SK-N-SH (cell line): ENCODE measurements around the gene NAPB. TPM values are rescaled to one million over a fixed set of nuclear protein-coding genes. Genes with fewer than 3 reads are reported as not detected.

ENCODE experiments used
- CTCF ChIA-PET: fragments of 300-600, 350-600 bp; formaldehyde crosslinking; extraction: SDS; loops from one replicate; lab custom pipeline; 2021; lab: Yijun Ruan, JAX
- POLR2A ChIA-PET: fragments of 350-600 bp; sonication (Branson Sonifier 250); formaldehyde crosslinking; extraction: SDS; loops from one replicate; lab custom pipeline; 2020; ENCODE audit warnings: antibody characterized with exemption, inconsistent platforms; lab: Yijun Ruan, JAX
- DNase-seq: peaks from one replicate; pipeline ENCODE4 v3.0.0; 2012
- H2AFZ ChIP-seq: fragments of 200-600 bp; sonication (generic); 2 replicates; pipeline ENCODE4 v1.8.1; 2016; ENCODE audit warnings: antibody characterized with exemption, mild to moderate bottlenecking, low read depth
- H3F3A ChIP-seq: fragments of 200-600 bp; sonication (generic); replicated peaks from 2 replicates; pipeline ENCODE3; 2016; ENCODE audit warnings: antibody characterized with exemption, mild to moderate bottlenecking; ENCODE audit not compliant: insufficient read depth
- H3K27ac ChIP-seq, 2 experiments: fragments of 200-500 bp in 1 of 2; fragments of 200-600 bp in 1 of 2; sonication (Bioruptor generic) in 1 of 2; sonication (generic), shearing (Covaris generic) in 1 of 2; 2 replicates each; pipeline versions ENCODE4 v1.5.1 to v1.6.1; 2014 to 2016; ENCODE audit warnings: low read depth in 2 of 2, inconsistent platforms in 1 of 2, low read length in 1 of 2, mild to moderate bottlenecking in 1 of 2, mixed read lengths in 1 of 2
- H3K27me3 ChIP-seq: fragments of 200-600 bp; sonication (generic), shearing (Covaris generic); 2 replicates; pipeline ENCODE4 v1.6.1; 2016; ENCODE audit warnings: mixed run types; ENCODE audit not compliant: insufficient read depth
- H3K36me3 ChIP-seq, 2 experiments: fragments of 200-500 bp in 1 of 2; fragments of 200-600 bp in 1 of 2; sonication (Bioruptor generic) in 1 of 2; sonication (generic) in 1 of 2; replicated peaks in 1 of 2; 2 replicates each; pipeline versions ENCODE3 to v1.5.1; 2014 to 2016; ENCODE audit warnings: low read length in 1 of 2, mild to moderate bottlenecking in 1 of 2; ENCODE audit not compliant: insufficient read depth in 2 of 2, control insufficient read depth in 1 of 2
- H3K4me1 ChIP-seq, 2 experiments: fragments of 200-500 bp in 1 of 2; fragments of 200-600 bp in 1 of 2; sonication (Bioruptor generic) in 1 of 2; sonication (generic), shearing (Covaris generic) in 1 of 2; 2 replicates each; pipeline versions ENCODE4 v1.5.1 to v1.6.1; 2014 to 2016; ENCODE audit warnings: low read depth in 1 of 2, low read length in 1 of 2, mixed run types in 1 of 2; ENCODE audit not compliant: insufficient read depth in 2 of 2, control insufficient read depth in 1 of 2
- H3K4me2 ChIP-seq: fragments of 200-600 bp; sonication (generic), shearing (Covaris generic); 2 replicates; pipeline ENCODE4 v1.6.1; 2017; ENCODE audit warnings: mixed run types
- H3K4me3 ChIP-seq, 2 experiments: fragments of 200-500 bp in 1 of 2; fragments of 200-600 bp in 1 of 2; sonication (Bioruptor generic) in 1 of 2; sonication (generic), shearing (Covaris generic) in 1 of 2; 2 replicates each; pipeline versions ENCODE4 v1.5.1 to v1.8.1; 2014 to 2016; ENCODE audit warnings: low read depth in 2 of 2, inconsistent platforms in 1 of 2, low read length in 1 of 2, mild to moderate bottlenecking in 1 of 2, mixed read lengths in 1 of 2, moderate library complexity in 1 of 2
- H3K79me2 ChIP-seq: fragments of 200-600 bp; sonication (generic); 2 replicates; pipeline ENCODE4 v1.8.1; 2017; ENCODE audit warnings: mild to moderate bottlenecking; ENCODE audit not compliant: insufficient read depth
- H3K9ac ChIP-seq: fragments of 200-600 bp; sonication (generic); 2 replicates; pipeline ENCODE4 v1.6.1; 2017; ENCODE audit warnings: mixed run types
- H3K9me2 ChIP-seq: fragments of 200-600 bp; sonication (generic); 2 replicates; pipeline ENCODE4 v1.6.1; 2017; ENCODE audit warnings: mixed run types
- H3K9me3 ChIP-seq: fragments of 200-600 bp; sonication (generic); 2 replicates; pipeline ENCODE4 v1.6.1; 2017; ENCODE audit warnings: mixed run types, mild to moderate bottlenecking, moderate library complexity
- H4K20me1 ChIP-seq: fragments of 200-600 bp; sonication (generic); 2 replicates; pipeline ENCODE4 v1.6.1; 2017; ENCODE audit warnings: mild to moderate bottlenecking, mixed run types; ENCODE audit not compliant: insufficient read depth
- CHD2 ChIP-seq: fragments of 150-350 bp; IDR thresholded peaks from 2 replicates; pipeline ENCODE4 v1.6.1; 2018; ENCODE audit warnings: low read length; ENCODE audit not compliant: partially characterized antibody
- JUND ChIP-seq: IDR thresholded peaks from 2 replicates; pipeline ENCODE4 v1.4.0; 2012
- MXI1 ChIP-seq: IDR thresholded peaks from 2 replicates; pipeline ENCODE4 v1.6.1; 2012; ENCODE audit warnings: mild to moderate bottlenecking, low read depth, low read length, improper control_type of control experiment
- WGBS: methylation state at CpG from one replicate; pipeline ENCODE4 v1.1.6; 2017; ENCODE audit warnings: low lambda C conversion rate; 5-methylcytosine and 5-hydroxymethylcytosine counted together
- polyA plus RNA-seq, 3 experiments: library from polyadenylated mRNA; depleted of rRNA; stranded (reverse); fragments of >200 nt; gene quantifications; 2 replicates each; pipeline ENCODE4 v1.2.3, GENCODE V29; 2012
- TF ChIP-seq, protein P1 (sequence below): fragments of 150-350 bp; IDR thresholded peaks from 2 replicates; pipeline ENCODE4 v1.6.1; 2017; ENCODE audit warnings: antibody characterized with exemption, low read length, low read depth, borderline replicate concordance
- TF ChIP-seq, protein P2 (sequence below): IDR thresholded peaks from 2 replicates; pipeline ENCODE4 v1.4.0; 2012; ENCODE audit warnings: low read depth, borderline replicate concordance
- TF ChIP-seq, protein P3 (sequence below): IDR thresholded peaks from 2 replicates; pipeline ENCODE4 v1.4.0; 2012; ENCODE audit warnings: low read depth

NAPB gene
- polyA plus RNA-seq, 1 of the 3 experiments (the other 2 are of a cell fraction): 3.0 TPM

DNA sequence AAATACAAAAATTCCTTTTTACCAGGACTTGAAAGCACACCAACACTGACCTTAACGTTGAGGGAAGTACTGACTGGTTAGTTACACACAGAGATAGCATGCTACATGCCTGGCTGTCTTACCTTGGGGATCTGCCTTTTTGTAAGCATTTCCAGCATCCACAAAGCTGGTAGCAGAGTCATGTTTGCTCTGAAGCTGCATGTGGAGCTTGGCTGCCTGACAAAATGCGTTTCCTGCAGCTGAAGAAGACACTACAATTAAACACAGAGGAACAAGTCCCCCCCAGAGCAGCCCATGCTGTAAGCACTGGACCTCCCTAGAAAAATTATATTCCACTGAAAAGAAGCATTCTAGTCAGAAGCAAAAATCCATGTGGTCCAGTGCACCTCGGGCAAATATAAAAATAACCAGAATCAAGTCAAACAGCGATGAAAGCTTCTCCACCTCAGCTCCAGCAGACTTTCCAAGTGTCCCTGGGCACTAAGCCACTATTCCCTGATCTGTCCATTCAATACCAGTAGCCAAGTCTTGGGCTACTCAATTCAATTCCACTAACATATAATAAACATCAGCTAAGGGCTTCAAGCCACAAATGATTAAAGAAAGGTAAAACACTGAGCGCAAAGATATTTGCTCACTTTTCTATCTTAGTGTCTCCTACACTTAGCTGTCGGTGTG, 24.2 kb downstream of the NAPB start:
- no peak overlapping the region for H3K4me2 ChIP-seq
- 0 out of 2 replicates have a peak, but pooled peaks cover 5% of the 10 kb centered on the region for H4K20me1 ChIP-seq
- H3F3A ChIP-seq: peaks cover 20% of the 10 kb centered on the region
- no peak overlapping the region; a peak in 1 of 4 replicates for H3K27ac ChIP-seq
- DNase-seq: no peak
- H3K9me3 ChIP-seq: no peaks in the 10 kb centered on the region
- WGBS: 69% methylated on average over 6 of the region's 6 CpGs
- no peaks in the 10 kb centered on the region for H3K27me3 ChIP-seq
- peaks cover 3 to 10% of the 10 kb centered on the region in 2 experiments; a peak in 2 of 4 replicates for H3K4me1 ChIP-seq
- POLR2A ChIA-PET: no interaction called here
- H3K9ac ChIP-seq: no peak overlapping the region
- no peak overlapping the region for H3K4me3 ChIP-seq
- peaks cover 9% of the 10 kb centered on the region; the same call in 1 of the 2 replicates for H3K79me2 ChIP-seq
- TF ChIP-seq MXI1 (no peak), CHD2 (no peak)
- TF ChIP-seq, protein P1, sequence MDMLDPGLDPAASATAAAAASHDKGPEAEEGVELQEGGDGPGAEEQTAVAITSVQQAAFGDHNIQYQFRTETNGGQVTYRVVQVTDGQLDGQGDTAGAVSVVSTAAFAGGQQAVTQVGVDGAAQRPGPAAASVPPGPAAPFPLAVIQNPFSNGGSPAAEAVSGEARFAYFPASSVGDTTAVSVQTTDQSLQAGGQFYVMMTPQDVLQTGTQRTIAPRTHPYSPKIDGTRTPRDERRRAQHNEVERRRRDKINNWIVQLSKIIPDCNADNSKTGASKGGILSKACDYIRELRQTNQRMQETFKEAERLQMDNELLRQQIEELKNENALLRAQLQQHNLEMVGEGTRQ: no peak
- TF ChIP-seq, all 33 proteins: peak for 0
- no peaks in the 10 kb centered on the region for H3K9me2 ChIP-seq
- H2AFZ ChIP-seq: no peak overlapping the region
- peaks cover 11 to 25% of the 10 kb centered on the region in 2 experiments for H3K36me3 ChIP-seq
- CTCF ChIA-PET: interaction anchor here (0.8 kb wide), 1 partner anchor 16 kb away, joined by 3 read pairs; no protein-coding TSS in a partner anchor

DNA sequence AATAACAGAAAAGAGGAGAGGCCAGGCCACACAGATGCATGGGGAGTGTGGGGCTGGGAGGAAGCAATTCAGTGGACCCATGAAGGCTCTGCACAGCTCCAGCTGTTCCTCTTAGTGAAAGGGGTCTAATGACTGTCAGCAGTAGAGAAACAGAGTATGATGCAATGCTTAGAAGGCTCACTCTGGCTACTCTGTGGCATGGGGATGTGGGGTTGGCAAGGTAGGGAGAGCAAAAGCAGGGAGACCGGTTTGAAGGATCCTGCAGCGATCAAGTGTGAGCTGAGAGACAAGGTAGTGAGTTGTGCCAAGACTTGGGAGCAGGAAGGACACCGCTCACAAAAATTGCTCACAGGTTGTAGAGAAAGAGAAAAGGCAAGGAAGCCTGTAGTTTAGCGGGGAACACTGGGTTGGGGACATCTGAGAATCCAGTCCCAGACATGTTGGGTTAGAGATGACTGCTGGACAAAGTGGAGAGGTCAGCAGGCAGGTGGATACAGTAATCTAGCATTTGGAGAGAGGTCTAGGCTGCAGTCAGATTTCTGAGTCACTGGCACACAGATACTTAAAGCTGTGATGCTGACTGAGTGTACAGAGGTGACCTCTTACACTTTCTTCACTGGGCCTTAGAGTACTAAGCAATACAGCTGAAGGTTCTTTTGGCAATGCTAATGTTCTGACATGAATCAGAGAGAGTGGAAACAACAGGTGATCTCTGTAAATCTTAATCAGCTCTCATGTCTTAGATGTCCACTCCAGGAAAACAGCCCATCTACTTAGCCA, 27.1 kb downstream of the NAPB start:
- H3K9me2 ChIP-seq: no peaks in the 10 kb centered on the region
- no peaks in the 10 kb centered on the region for H4K20me1 ChIP-seq
- no peaks in the 10 kb centered on the region for H3K27me3 ChIP-seq
- H3K9ac ChIP-seq: no peak overlapping the region
- no peak overlapping the region for H3K4me2 ChIP-seq
- POLR2A ChIA-PET: no interaction called here
- no peak overlapping the region for H3K27ac ChIP-seq
- peaks cover 9% of the 10 kb centered on the region; the same call in 1 of the 2 replicates for H3K79me2 ChIP-seq
- H3K4me1 ChIP-seq: peaks cover 3% of the 10 kb centered on the region in 2 experiments; a peak in 1 of 4 replicates
- H2AFZ ChIP-seq: no peak overlapping the region
- no peaks in the 10 kb centered on the region for H3K9me3 ChIP-seq
- CTCF ChIA-PET: no interaction called here
- no peak overlapping the region for H3K4me3 ChIP-seq
- WGBS: 93% methylated on average over 4 of the region's 4 CpGs
- peaks cover 7% of the 10 kb centered on the region for H3F3A ChIP-seq
- peaks cover 15 to 34% of the 10 kb centered on the region in 2 experiments for H3K36me3 ChIP-seq
- TF ChIP-seq JUND: no peak
- TF ChIP-seq, protein P2, sequence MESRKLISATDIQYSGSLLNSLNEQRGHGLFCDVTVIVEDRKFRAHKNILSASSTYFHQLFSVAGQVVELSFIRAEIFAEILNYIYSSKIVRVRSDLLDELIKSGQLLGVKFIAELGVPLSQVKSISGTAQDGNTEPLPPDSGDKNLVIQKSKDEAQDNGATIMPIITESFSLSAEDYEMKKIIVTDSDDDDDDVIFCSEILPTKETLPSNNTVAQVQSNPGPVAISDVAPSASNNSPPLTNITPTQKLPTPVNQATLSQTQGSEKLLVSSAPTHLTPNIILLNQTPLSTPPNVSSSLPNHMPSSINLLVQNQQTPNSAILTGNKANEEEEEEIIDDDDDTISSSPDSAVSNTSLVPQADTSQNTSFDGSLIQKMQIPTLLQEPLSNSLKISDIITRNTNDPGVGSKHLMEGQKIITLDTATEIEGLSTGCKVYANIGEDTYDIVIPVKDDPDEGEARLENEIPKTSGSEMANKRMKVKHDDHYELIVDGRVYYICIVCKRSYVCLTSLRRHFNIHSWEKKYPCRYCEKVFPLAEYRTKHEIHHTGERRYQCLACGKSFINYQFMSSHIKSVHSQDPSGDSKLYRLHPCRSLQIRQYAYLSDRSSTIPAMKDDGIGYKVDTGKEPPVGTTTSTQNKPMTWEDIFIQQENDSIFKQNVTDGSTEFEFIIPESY: no peak
- TF ChIP-seq, protein P3, sequence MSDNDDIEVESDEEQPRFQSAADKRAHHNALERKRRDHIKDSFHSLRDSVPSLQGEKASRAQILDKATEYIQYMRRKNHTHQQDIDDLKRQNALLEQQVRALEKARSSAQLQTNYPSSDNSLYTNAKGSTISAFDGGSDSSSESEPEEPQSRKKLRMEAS: no peak
- no peak for DNase-seq
